Measurements from ENCODE around the gene ENO4.

The ENO4 gene

GRCh38 chr10:116873134-116873533 is 23.8 kb downstream of the ENO4 start:
- no peak for FAIRE-seq

GRCh38 chr10:116875897-116876296 is 26.6 kb downstream of the ENO4 start:
- no peak for FAIRE-seq

GRCh38 chr10:116877391-116877790 is 28.1 kb downstream of the ENO4 start:
- no peak for FAIRE-seq

- FAIRE-seq = no peak
These were observed 28.8 kb downstream of the ENO4 start for GRCh38 chr10:116878123-116878522.

- FAIRE-seq = no peak
These were observed 30.5 kb downstream of the ENO4 start for GRCh38 chr10:116879817-116880216.

- FAIRE-seq = no peak
These were observed 31.6 kb downstream of the ENO4 start for GRCh38 chr10:116880716-116881482.

- FAIRE-seq = no peak
These were observed 33.3 kb downstream of the ENO4 start for GRCh38 chr10:116882639-116883038.

- no peak for FAIRE-seq
These were observed 37.5 kb downstream of the ENO4 start for GRCh38 chr10:116886772-116887171.

GRCh38 chr10:116888380-116889055 is 39.2 kb downstream of the ENO4 start:
- FAIRE-seq = no peak

- FAIRE-seq = no peak
These were observed 39.8 kb downstream of the ENO4 start for GRCh38 chr10:116889066-116889465.

GRCh38 chr10:116891208-116891607 is 41.9 kb downstream of the ENO4 start:
- FAIRE-seq = no peak

GRCh38 chr10:116892907-116893685 is 43.8 kb downstream of the ENO4 start:
- no peak for FAIRE-seq

GRCh38 chr10:116893686-116894037 is 44.4 kb downstream of the ENO4 start:
- no peak for FAIRE-seq

GRCh38 chr10:116899626-116900025 is 50.3 kb downstream of the ENO4 start:
- no peak for FAIRE-seq

- FAIRE-seq = no peak
These were observed 56.5 kb downstream of the ENO4 start for GRCh38 chr10:116905845-116906210.

GRCh38 chr10:116907245-116907987 is 58.1 kb downstream of the ENO4 start:
- FAIRE-seq = no peak

- FAIRE-seq = no peak
These were observed 60.0 kb downstream of the ENO4 start for GRCh38 chr10:116909307-116909706.

GRCh38 chr10:116910910-116911309 is 61.6 kb downstream of the ENO4 start:
- FAIRE-seq = no peak

GRCh38 chr10:116912162-116912561 is 62.9 kb downstream of the ENO4 start:
- no peak for FAIRE-seq

GRCh38 chr10:116913695-116914094 is 64.4 kb downstream of the ENO4 start:
- no peak for FAIRE-seq

- no peak for FAIRE-seq
These were observed 66.0 kb downstream of the ENO4 start for GRCh38 chr10:116915340-116915739.

GRCh38 chr10:116917481-116917880 is 68.2 kb downstream of the ENO4 start:
- no peak for FAIRE-seq

GRCh38 chr10:116918583-116918982 is 69.3 kb downstream of the ENO4 start:
- no peak for FAIRE-seq
